IPS-15b (cell line): ENCODE results near the gene CDK5RAP2.

Experiments
- H3K27me3 ChIP-seq: one replicate; pipeline ENCODE4 v1.6.1; 2013; ENCODE audit warnings: low read length; ENCODE audit not compliant: control insufficient read depth, insufficient read depth
- H3K36me3 ChIP-seq: one replicate; pipeline ENCODE4 v1.6.1; 2013; ENCODE audit warnings: low read length; ENCODE audit not compliant: control insufficient read depth, insufficient read depth
- H3K4me1 ChIP-seq: one replicate; pipeline ENCODE4 v1.6.1; 2013; ENCODE audit warnings: mild to moderate bottlenecking, low read length; ENCODE audit not compliant: control insufficient read depth, insufficient read depth
- H3K4me3 ChIP-seq: one replicate; pipeline ENCODE4 v1.5.1; 2013; ENCODE audit warnings: low read depth, low read length
- H3K9ac ChIP-seq: one replicate; pipeline ENCODE4 v1.6.1; 2013; ENCODE audit warnings: low read depth, mild to moderate bottlenecking, low read length
- H3K9me3 ChIP-seq: one replicate; pipeline ENCODE4 v1.6.1; 2013; ENCODE audit warnings: mild to moderate bottlenecking, low read length; ENCODE audit not compliant: control insufficient read depth, insufficient read depth

Gene CDK5RAP2

DNA sequence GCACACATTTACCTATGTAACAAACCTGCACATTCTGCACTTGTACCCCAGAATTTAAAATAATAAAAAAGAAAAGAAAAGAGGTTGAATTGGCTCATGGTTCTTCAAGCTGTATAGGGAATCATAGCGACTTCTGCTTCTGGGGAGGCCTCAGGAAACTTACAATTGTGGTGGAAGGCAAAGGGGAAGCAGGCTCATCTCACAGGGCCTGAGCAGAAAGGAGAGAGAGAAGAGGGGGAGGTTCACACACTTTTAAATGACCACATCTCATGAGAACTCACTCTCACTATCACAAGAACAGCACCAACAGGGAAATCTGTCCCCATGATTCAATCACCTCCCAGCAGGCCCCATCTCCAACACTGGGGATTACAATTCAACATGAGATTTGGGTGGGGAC, 214.6 kb downstream of the CDK5RAP2 start:
- no peak overlapping the region for H3K4me3 ChIP-seq

GRCh38 chr9:120363697-120364096, 216.3 kb downstream of the CDK5RAP2 start:
- no peaks in the 10 kb centered on the region for H3K36me3 ChIP-seq
- H3K27me3 ChIP-seq = no peaks in the 10 kb centered on the region
- no peaks in the 10 kb centered on the region for H3K9me3 ChIP-seq
- H3K4me1 ChIP-seq = no peaks in the 10 kb centered on the region
- no peak overlapping the region for H3K9ac ChIP-seq
- H3K4me3 ChIP-seq = no peak overlapping the region

More for the DNA sequence above, 214.6 kb downstream of the CDK5RAP2 start:
- H3K9me3 ChIP-seq = no peaks in the 10 kb centered on the region
- no peaks in the 10 kb centered on the region for H3K27me3 ChIP-seq
- H3K4me1 ChIP-seq = no peaks in the 10 kb centered on the region
- no peaks in the 10 kb centered on the region for H3K36me3 ChIP-seq
- no peak overlapping the region for H3K9ac ChIP-seq

GRCh38 chr9:120362446-120362845, 217.5 kb downstream of the CDK5RAP2 start:
- Histone ChIP-seq H3K4me3 (no peak overlapping the region), H3K4me1 (no peaks in the 10 kb centered on the region), H3K9ac (no peak overlapping the region), H3K36me3 (no peaks in the 10 kb centered on the region), H3K9me3 (no peaks in the 10 kb centered on the region), H3K27me3 (no peaks in the 10 kb centered on the region)

DNA sequence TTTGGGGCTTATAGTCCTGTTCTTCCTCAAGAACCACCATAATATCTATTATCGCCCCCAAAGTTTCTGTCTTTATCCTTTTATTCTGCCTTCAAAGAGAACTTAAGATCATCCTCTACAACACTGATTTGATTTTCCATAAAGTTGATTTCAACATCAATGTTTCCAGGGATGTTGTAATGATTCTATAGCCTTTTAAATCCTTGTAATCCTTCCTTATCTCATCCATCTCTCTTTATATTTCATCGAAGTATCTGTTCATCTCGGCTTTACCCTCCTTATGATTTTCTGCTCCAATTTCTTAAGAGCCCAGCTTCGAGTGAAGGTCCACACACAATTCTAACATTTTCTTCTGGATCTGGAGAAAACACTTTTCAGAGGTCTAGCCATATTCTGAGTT, 218.4 kb downstream of the CDK5RAP2 start:
- H3K4me3 ChIP-seq = no peak overlapping the region
- no peak overlapping the region for H3K9ac ChIP-seq
- no peaks in the 10 kb centered on the region for H3K4me1 ChIP-seq
- no peaks in the 10 kb centered on the region for H3K9me3 ChIP-seq
- no peaks in the 10 kb centered on the region for H3K36me3 ChIP-seq
- H3K27me3 ChIP-seq = no peaks in the 10 kb centered on the region

- Histone ChIP-seq H3K9ac (no peak overlapping the region), H3K9me3 (no peaks in the 10 kb centered on the region), H3K27me3 (no peaks in the 10 kb centered on the region), H3K4me3 (no peak overlapping the region), H3K4me1 (no peaks in the 10 kb centered on the region), H3K36me3 (no peaks in the 10 kb centered on the region)
Measured at GRCh38 chr9:120360510-120360909, 219.5 kb downstream of the CDK5RAP2 start.

DNA sequence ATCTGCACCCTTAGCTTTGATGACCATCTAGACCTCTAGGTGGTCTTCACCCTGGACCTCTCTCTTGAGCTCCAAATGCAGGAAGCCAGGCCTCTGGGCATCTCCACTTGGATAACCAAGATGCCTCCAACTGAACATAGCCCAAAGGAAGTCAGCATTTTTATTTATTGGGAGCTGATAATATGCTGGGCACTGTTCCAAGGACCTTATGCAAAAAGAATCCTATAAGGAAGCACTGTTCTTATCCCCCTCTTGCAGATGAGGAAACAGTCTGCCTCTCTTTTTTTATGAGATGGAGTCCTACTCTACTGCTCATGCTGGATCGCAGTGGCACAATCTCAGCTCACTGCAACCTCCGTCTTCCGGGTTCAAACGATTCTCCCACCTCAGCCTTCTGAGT, 219.9 kb downstream of the CDK5RAP2 start:
- H3K9me3 ChIP-seq = no peaks in the 10 kb centered on the region
- H3K4me3 ChIP-seq = no peak overlapping the region
- no peaks in the 10 kb centered on the region for H3K4me1 ChIP-seq
- no peaks in the 10 kb centered on the region for H3K27me3 ChIP-seq
- H3K9ac ChIP-seq = no peak overlapping the region
- H3K36me3 ChIP-seq = no peaks in the 10 kb centered on the region

DNA sequence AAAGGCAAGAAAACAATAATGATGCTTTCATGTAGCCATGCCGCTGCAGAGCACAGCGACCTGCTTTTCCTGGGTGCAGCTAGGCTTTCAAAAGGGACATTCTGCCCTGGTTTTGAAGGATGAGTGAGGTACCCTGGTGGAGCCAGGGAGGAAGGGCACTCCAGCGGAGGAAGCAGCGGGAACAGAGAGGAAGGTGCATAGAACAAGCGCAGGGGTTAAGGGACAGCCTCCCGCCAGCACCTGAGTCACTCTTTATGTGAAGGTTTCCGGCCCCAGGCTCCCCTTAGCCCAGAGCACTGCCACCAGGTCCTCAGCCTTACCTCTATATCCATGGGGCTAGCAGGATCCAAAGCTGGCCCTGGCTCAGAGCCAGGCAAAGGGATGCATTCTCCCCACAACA, 221.1 kb downstream of the CDK5RAP2 start:
- Histone ChIP-seq H3K9ac (no peak overlapping the region), H3K27me3 (no peaks in the 10 kb centered on the region), H3K36me3 (no peaks in the 10 kb centered on the region), H3K4me3 (no peak overlapping the region), H3K4me1 (no peaks in the 10 kb centered on the region), H3K9me3 (no peaks in the 10 kb centered on the region)

- H3K36me3 ChIP-seq = no peaks in the 10 kb centered on the region
- H3K27me3 ChIP-seq = no peaks in the 10 kb centered on the region
- no peak overlapping the region for H3K9ac ChIP-seq
- no peaks in the 10 kb centered on the region for H3K9me3 ChIP-seq
- no peak overlapping the region for H3K4me3 ChIP-seq
- no peaks in the 10 kb centered on the region for H3K4me1 ChIP-seq
Measured at GRCh38 chr9:120353506-120353905, 226.5 kb downstream of the CDK5RAP2 start.

- Histone ChIP-seq H3K4me3 (no peak overlapping the region), H3K4me1 (no peaks in the 10 kb centered on the region), H3K27me3 (no peaks in the 10 kb centered on the region), H3K9me3 (no peaks in the 10 kb centered on the region), H3K9ac (no peak overlapping the region), H3K36me3 (no peaks in the 10 kb centered on the region)
Measured at GRCh38 chr9:120351106-120351505, 228.9 kb downstream of the CDK5RAP2 start.

DNA sequence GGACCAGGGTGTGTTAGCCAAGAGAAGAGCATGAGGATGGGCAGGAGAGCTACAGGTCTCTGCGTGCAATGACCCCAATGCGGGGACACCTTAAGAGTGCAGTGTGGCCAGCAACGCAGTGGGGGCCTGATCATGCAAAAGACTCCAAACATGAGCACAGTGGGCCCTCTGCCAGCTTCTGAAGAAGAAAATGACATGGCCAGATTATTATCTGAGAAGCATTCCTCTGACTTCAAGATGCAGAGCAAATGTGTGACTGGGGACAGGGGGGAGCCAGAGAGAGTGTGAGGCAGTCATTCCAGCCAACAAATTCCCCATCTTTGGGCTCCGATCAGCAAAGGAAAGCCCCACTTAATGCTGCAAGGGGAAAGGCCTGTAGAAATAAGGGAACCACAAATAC, 229.4 kb downstream of the CDK5RAP2 start:
- no peaks in the 10 kb centered on the region for H3K9me3 ChIP-seq
- no peaks in the 10 kb centered on the region for H3K36me3 ChIP-seq
- no peaks in the 10 kb centered on the region for H3K4me1 ChIP-seq
- no peaks in the 10 kb centered on the region for H3K27me3 ChIP-seq
- no peak overlapping the region for H3K9ac ChIP-seq
- H3K4me3 ChIP-seq = no peak overlapping the region

DNA sequence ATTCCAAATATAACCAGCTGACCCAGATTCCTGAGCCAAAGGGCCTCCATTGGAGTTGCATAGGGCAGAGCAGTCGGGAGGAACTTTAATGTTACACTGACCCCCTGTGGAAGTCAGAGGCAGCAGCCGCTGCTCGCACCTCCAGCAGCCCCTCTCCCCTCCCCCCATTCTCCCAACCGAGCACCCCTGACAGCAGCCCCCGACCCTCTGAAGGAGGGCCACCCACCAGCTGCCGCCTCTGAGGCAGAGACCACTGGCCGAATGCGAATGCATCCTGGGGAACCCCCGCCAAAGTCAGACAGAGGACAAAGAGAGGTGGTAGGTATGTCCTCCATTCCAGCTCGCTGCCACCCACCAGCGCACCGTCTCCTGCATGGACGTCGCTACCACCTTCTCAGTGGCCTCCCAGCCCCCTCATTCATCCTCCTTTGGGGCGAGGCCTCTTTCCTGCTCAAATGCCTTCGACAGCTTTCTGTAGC, 231.0 kb downstream of the CDK5RAP2 start:
- peak overlapping the region; percentile 33 for H3K4me3 ChIP-seq
- H3K4me1 ChIP-seq = no peaks in the 10 kb centered on the region
- H3K9ac ChIP-seq = no peak overlapping the region
- H3K9me3 ChIP-seq = no peaks in the 10 kb centered on the region
- H3K27me3 ChIP-seq = no peaks in the 10 kb centered on the region
- H3K36me3 ChIP-seq = no peaks in the 10 kb centered on the region

DNA sequence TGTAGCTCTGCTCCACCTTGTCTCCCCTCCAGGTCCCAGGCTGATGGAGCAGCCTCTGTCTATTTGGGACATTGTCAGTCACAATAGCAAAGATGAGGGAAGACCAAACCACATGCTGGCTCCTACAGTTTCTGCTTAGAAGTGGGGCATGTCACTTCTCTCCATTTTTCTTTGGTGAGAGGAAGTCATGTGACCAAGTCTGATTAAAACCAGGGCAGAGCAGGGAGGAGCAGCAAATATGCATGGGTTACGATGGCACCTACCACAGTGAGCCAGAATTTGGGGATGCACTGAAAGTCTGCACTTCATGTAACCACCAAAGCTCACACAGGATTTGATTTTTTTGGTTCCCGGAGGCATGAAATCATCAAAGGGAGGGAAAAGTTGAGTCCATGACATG, 234.6 kb downstream of the CDK5RAP2 start:
- H3K9ac ChIP-seq = no peak overlapping the region
- H3K4me1 ChIP-seq = no peaks in the 10 kb centered on the region
- no peaks in the 10 kb centered on the region for H3K36me3 ChIP-seq
- no peak overlapping the region for H3K4me3 ChIP-seq
- H3K27me3 ChIP-seq = no peaks in the 10 kb centered on the region
- H3K9me3 ChIP-seq = no peaks in the 10 kb centered on the region

DNA sequence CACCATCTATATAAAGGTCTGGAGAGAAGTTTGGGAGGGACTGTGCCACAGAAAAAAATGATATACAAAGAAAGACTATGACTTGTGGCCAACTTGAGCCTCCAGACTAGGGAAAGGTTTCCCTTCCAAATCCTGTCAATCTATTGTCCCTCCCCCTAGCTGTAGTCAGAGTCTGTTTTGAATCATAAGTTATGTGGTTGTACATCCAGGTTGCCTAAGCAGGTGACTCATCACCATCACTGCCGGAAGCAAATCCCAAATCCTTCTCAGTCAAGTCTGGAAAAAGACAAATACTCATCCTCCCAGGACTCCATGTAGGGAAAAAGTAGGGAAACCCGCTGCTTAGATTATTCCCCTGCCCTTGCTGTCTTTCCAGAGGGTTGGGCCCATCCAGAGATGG, 235.7 kb downstream of the CDK5RAP2 start:
- Histone ChIP-seq H3K4me3 (no peak overlapping the region), H3K9me3 (no peaks in the 10 kb centered on the region), H3K27me3 (no peaks in the 10 kb centered on the region), H3K9ac (no peak overlapping the region), H3K36me3 (no peaks in the 10 kb centered on the region), H3K4me1 (no peaks in the 10 kb centered on the region)
